SW 1271 (cell line): ENCODE measurements around the gene ALOXE3.

Experiments
- DNase-seq, 2 experiments: peaks; one replicate each; lab custom pipeline; 2025; lab: John Stamatoyannopoulos, UW

Gene ALOXE3

GRCh38 chr17:8048736-8049135 is 69.6 kb downstream of the ALOXE3 start:
- DNase-seq: no peak

GRCh38 chr17:8048236-8048635 is 70.1 kb downstream of the ALOXE3 start:
- no peak for DNase-seq

- no peak for DNase-seq
Measured at GRCh38 chr17:8047769-8048110, 70.6 kb downstream of the ALOXE3 start.

GRCh38 chr17:8046929-8047768 is 71.2 kb downstream of the ALOXE3 start:
- DNase-seq: no peak

- DNase-seq: no peak
Measured at GRCh38 chr17:8046306-8046928, 71.9 kb downstream of the ALOXE3 start.
